A549 treated with Mapracorat at 1 μM for 4 hours (cell line): ENCODE measurements around the gene WDPCP. TPM values are rescaled to one million over a fixed set of nuclear protein-coding genes. Genes with fewer than 3 reads are reported as not detected.

ENCODE experiments used
- total RNA-seq: library from RNA; stranded (reverse); fragments of 200-300 nt; extraction: Qiagen RNA extraction; gene quantifications from 5 replicates; pipeline ENCODE4 v1.2.3, GENCODE V29; 2022

Gene WDPCP
- 3.5 to 5.6 TPM (median 4.2 TPM) in 5 replicates for total RNA-seq

GRCh38 chr2:63588385-63589147 is at the start of gene WDPCP, which contains the start of gene MDH1:
Gene WDPCP, minus strand, starts transcription at chr2:63588477. Its CDS starts 206 bp downstream, at chr2:63588271.
Gene MDH1, plus strand, starts transcription at chr2:63588963. Its CDS starts 81 bp downstream, at chr2:63589044.

Other genes with a start within 250 kb of the WDPCP start
- gene MDH1, start 486 bp upstream of the WDPCP start, total RNA-seq, result 242 to 256 TPM (median 250 TPM) in 5 replicates